KMS-11 (cell line): Measurements from ENCODE around the gene DMD.

Experiments used
- H2AFZ ChIP-seq: fragments of 200-600 bp; sonication (generic); 2 replicates; pipeline ENCODE4 v1.6.1; 2016; ENCODE audit warnings: antibody characterized with exemption, mixed run types, low read depth
- H3K27ac ChIP-seq: fragments of 200-600 bp; sonication (generic); 2 replicates; pipeline ENCODE4 v1.6.1; 2016; ENCODE audit warnings: mild to moderate bottlenecking, mixed run types
- H3K27me3 ChIP-seq: fragments of 200-600 bp; sonication (generic); 2 replicates; pipeline ENCODE4 v1.6.1; 2017; ENCODE audit warnings: mild to moderate bottlenecking, low read depth, mixed run types, moderate library complexity; ENCODE audit not compliant: insufficient read depth
- H3K36me3 ChIP-seq: fragments of 200-600 bp; sonication (generic); 2 replicates; pipeline ENCODE4 v1.6.1; 2017; ENCODE audit warnings: mild to moderate bottlenecking, mixed run types; ENCODE audit not compliant: insufficient read depth
- H3K4me1 ChIP-seq: fragments of 200-600 bp; sonication (generic); 2 replicates; pipeline ENCODE4 v1.6.1; 2016; ENCODE audit warnings: mild to moderate bottlenecking, low read depth, mixed run types; ENCODE audit not compliant: poor library complexity, severe bottlenecking
- H3K4me2 ChIP-seq: fragments of 200-600 bp; sonication (generic); 2 replicates; pipeline ENCODE4 v1.7.0; 2016; ENCODE audit warnings: mild to moderate bottlenecking, mixed run types
- H3K4me3 ChIP-seq: fragments of 200-600 bp; sonication (generic); IDR thresholded peaks from 2 replicates; pipeline ENCODE4 v1.6.1; 2017; ENCODE audit warnings: low read depth, low read length, mixed read lengths; ENCODE audit not compliant: insufficient read depth
- H3K79me2 ChIP-seq: fragments of 200-600 bp; sonication (generic); 2 replicates; pipeline ENCODE4 v1.6.1; 2016; ENCODE audit warnings: low read depth, mixed run types; ENCODE audit not compliant: insufficient read depth
- H3K9ac ChIP-seq: fragments of 200-600 bp; sonication (generic); 2 replicates; pipeline ENCODE4 v1.6.1; 2016; ENCODE audit warnings: mild to moderate bottlenecking, mixed run types
- H4K20me1 ChIP-seq: fragments of 200-600 bp; sonication (generic); 2 replicates; pipeline ENCODE4 v1.6.1; 2016; ENCODE audit warnings: mild to moderate bottlenecking, mixed run types; ENCODE audit not compliant: insufficient read depth
- CTCF ChIP-seq: fragments of 200-600 bp; sonication (generic); conservative IDR thresholded peaks from 2 replicates; pipeline ENCODE4 v1.6.1; 2017; ENCODE audit warnings: low read depth, mild to moderate bottlenecking, antibody characterized with exemption, low read length, moderate library complexity, mixed read lengths

Gene DMD

GRCh38 chrX:31228909-31229308 is 1982.4 kb downstream of the DMD start:
- H3K4me1 ChIP-seq, result no peaks in the 10 kb centered on the region
- no peak overlapping the region for H3K27ac ChIP-seq
- no peaks in the 10 kb centered on the region for H3K36me3 ChIP-seq
- H3K27me3 ChIP-seq, result no peaks in the 10 kb centered on the region
- no peaks in the 10 kb centered on the region for H3K79me2 ChIP-seq
- H3K4me3 ChIP-seq, result no peak overlapping the region
- no peak for TF ChIP-seq CTCF
- H2AFZ ChIP-seq, result no peak overlapping the region
- no peaks in the 10 kb centered on the region for H4K20me1 ChIP-seq
- H3K4me2 ChIP-seq, result no peak overlapping the region
- H3K9ac ChIP-seq, result no peak overlapping the region

GRCh38 chrX:31228415-31228832 is 1982.9 kb downstream of the DMD start:
- H3K9ac ChIP-seq, result no peak overlapping the region
- no peaks in the 10 kb centered on the region for H3K4me1 ChIP-seq
- no peaks in the 10 kb centered on the region for H4K20me1 ChIP-seq
- no peak overlapping the region for H3K4me3 ChIP-seq
- no peaks in the 10 kb centered on the region for H3K79me2 ChIP-seq
- H2AFZ ChIP-seq, result no peak overlapping the region
- no peaks in the 10 kb centered on the region for H3K27me3 ChIP-seq
- no peaks in the 10 kb centered on the region for H3K36me3 ChIP-seq
- H3K4me2 ChIP-seq, result no peak overlapping the region
- no peak overlapping the region for H3K27ac ChIP-seq
- no peak for TF ChIP-seq CTCF

- Histone ChIP-seq H3K4me2 (no peak overlapping the region), H4K20me1 (no peaks in the 10 kb centered on the region), H3K36me3 (no peaks in the 10 kb centered on the region), H2AFZ (no peak overlapping the region), H3K4me1 (no peaks in the 10 kb centered on the region), H3K79me2 (no peaks in the 10 kb centered on the region), H3K9ac (no peak overlapping the region), H3K27ac (no peak overlapping the region), H3K27me3 (no peaks in the 10 kb centered on the region), H3K4me3 (no peak overlapping the region)
- no peak for TF ChIP-seq CTCF
Measured at GRCh38 chrX:31227250-31227649, 1984.1 kb downstream of the DMD start.

- H3K4me1 ChIP-seq, result no peaks in the 10 kb centered on the region
- no peak overlapping the region for H3K4me2 ChIP-seq
- H3K4me3 ChIP-seq, result no peak overlapping the region
- no peak for TF ChIP-seq CTCF
- no peaks in the 10 kb centered on the region for H3K36me3 ChIP-seq
- H2AFZ ChIP-seq, result no peak overlapping the region
- H3K27me3 ChIP-seq, result no peaks in the 10 kb centered on the region
- no peak overlapping the region for H3K27ac ChIP-seq
- no peaks in the 10 kb centered on the region for H3K79me2 ChIP-seq
- no peak overlapping the region for H3K9ac ChIP-seq
- H4K20me1 ChIP-seq, result no peaks in the 10 kb centered on the region
Measured at GRCh38 chrX:31225819-31226218, 1985.5 kb downstream of the DMD start.
